Measurements from ENCODE around the gene CABP4. TPM values are rescaled to one million over a fixed set of nuclear protein-coding genes. Genes with fewer than 3 reads are reported as not detected.

The CABP4 gene
- total RNA-seq, 1 donor from 2014 or later, result 0.17 TPM

GRCh38 chr11:67500831-67501715 is 45.9 kb downstream of the CABP4 start:
- Histone ChIP-seq H3K36me3 (ENCODE audit: control insufficient read depth, insufficient read depth, low read length) (peaks cover 7% of the 10 kb centered on the region), H3K27me3 (ENCODE audit: control insufficient read depth, insufficient read depth, low read length) (no peaks in the 10 kb centered on the region), H3K4me3 (ENCODE audit: low read depth, low read length) (no peak overlapping the region)
- no peak for DNase-seq (ENCODE audit: low read depth)
- TF ChIP-seq CTCF (IDR thresholded peaks at IDR 0.05; ENCODE audit: insufficient read depth, low read length, poor library complexity, severe bottlenecking), result no peak

GRCh38 chr11:67501854-67502253 is 46.7 kb downstream of the CABP4 start:
- Histone ChIP-seq H3K27me3 (ENCODE audit: control insufficient read depth, insufficient read depth, low read length) (no peaks in the 10 kb centered on the region), H3K36me3 (ENCODE audit: control insufficient read depth, insufficient read depth, low read length) (peaks cover 7% of the 10 kb centered on the region), H3K4me3 (ENCODE audit: low read depth, low read length) (no peak overlapping the region)
- DNase-seq (ENCODE audit: low read depth), result no peak
- TF ChIP-seq CTCF (IDR thresholded peaks at IDR 0.05; ENCODE audit: insufficient read depth, low read length, poor library complexity, severe bottlenecking), result no peak

DNA sequence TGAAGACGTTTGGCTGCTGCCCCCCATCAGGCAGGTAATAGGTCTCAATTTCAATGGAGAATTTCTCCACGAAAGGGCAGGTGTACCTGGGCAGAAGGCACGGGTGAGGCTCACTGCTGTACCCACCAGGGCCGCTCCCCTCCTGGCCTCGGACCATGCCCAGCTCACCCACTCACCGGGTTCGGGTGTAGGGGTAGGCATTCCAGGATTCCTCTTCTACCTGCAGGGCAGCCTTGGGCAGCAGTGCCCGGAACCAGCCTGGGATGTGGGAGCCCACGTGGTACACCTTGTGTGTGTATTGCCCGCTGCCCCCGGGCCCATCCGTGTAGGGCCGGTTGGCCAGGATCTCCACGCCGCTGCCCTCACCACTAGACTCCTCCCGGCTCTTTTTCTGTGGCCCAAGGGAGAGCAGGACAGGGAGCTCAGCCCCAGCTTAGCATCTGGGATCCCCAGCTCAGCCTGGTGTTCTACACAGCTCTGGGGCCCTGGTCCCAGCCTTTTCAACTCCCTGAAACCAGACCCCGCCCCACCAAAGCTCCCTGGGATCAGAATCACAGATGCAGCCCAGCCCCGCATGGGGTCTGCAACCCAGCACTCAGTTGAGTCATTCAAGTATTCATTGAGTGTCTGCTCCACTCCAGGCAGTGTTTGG is 47.3 kb downstream of the CABP4 start:
- H3K36me3 ChIP-seq (ENCODE audit: control insufficient read depth, insufficient read depth, low read length), result peaks cover 7% of the 10 kb centered on the region
- no peak overlapping the region for H3K4me3 ChIP-seq (ENCODE audit: low read depth, low read length)
- no peak for DNase-seq (ENCODE audit: low read depth)
- TF ChIP-seq CTCF (IDR thresholded peaks at IDR 0.05; ENCODE audit: insufficient read depth, low read length, poor library complexity, severe bottlenecking), result no peak
- no peaks in the 10 kb centered on the region for H3K27me3 ChIP-seq (ENCODE audit: control insufficient read depth, insufficient read depth, low read length)

DNA sequence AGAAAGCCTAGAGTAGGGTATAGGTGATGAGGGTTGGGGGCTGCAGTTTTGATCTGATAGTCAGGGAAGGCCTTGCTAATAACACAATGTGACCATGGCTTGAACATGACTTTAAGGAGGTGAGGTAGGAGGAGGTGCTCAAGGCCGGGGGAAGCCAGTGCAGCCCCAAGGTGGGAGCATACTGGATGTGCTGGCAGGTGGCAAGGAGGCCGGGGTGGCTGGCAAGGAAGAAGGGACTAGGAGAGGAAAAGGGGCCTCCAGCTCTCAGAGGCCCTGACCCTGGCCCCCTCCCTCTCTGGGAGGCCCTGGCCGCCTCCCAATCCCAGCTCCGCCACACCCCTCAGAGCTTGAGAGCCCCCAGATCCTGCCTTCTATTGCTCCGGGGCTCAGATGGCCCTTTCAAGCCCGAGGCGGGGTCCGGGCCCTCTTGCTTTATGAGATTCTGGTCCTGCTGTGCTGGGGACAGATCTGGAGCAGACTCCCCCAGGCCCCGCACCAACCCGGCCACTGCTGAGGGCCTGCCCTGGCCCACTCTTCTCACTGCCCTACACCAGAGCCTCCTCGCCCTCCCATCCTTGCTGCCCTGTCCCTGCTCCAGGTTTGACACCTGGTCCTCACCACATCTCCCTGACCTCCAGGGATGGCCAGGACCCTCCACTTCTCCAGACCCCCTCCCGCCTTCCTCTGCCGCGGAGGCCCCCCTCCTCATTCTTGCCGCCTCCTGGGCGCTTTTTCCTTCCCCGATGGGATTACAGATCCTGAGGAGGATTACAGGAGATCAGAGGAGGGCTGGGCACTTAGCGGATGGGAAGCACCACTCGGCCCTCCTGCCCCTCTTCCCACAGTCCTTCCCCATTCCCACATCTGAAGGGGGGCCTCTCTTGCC is 48.2 kb downstream of the CABP4 start:
- DNase-seq (ENCODE audit: low read depth), result no peak
- H3K27me3 ChIP-seq (ENCODE audit: control insufficient read depth, insufficient read depth, low read length), result no peaks in the 10 kb centered on the region
- peaks cover 7% of the 10 kb centered on the region for H3K36me3 ChIP-seq (ENCODE audit: control insufficient read depth, insufficient read depth, low read length)
- no peak for TF ChIP-seq CTCF (IDR thresholded peaks at IDR 0.05; ENCODE audit: insufficient read depth, low read length, poor library complexity, severe bottlenecking)
- H3K4me3 ChIP-seq (ENCODE audit: low read depth, low read length), result peak overlapping the region; percentile 79

DNA sequence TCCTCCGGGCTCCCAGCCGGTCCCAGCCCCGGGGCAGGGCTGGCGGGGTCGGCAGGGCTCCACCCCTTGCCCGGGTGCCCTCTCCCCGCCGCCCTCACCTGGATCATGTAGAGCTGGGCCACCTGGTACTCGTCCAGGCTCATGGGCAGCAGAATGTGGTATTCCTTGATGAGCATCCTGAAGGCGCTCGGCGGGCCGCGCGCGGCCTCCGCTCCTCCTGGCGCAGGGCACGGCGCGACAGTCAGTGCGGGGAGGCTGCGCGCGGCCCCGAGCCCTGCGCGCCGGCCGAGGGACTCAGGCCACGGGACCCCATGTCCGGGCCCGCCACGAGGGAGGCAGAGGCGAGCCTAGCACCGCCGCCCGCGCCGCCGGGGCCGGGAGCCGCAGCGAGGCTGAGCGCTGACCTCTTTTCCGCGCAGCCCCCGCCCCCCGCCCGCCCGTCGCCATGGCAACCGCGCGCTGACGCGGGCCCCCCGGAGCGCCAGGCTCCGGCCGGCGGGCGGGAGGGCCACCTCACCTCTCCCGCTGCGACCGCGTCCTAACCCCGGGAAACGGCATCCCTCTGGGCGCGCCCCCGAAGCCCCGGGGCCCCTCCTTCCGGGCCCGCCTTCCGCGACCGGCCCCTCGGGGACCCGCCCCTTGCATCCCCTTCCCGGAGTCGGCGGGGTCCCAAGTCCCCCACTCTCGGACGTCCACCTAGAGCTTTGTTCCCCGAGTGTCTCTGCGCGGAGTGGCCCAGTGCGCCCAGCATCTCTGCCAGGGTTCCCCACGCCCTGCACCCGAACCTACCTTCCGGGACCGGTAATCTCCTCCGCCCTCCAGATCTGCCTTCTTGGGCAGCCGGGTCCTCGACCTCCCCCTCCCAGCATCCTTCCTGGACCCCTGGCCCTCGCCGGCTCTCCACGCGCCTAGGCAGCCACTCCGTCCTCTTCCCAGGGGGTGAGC is 49.1 kb downstream of the CABP4 start:
- Histone ChIP-seq H3K27me3 (ENCODE audit: control insufficient read depth, insufficient read depth, low read length) (no peaks in the 10 kb centered on the region), H3K36me3 (ENCODE audit: control insufficient read depth, insufficient read depth, low read length) (peaks cover 6% of the 10 kb centered on the region), H3K4me3 (ENCODE audit: low read depth, low read length) (peak overlapping the region; percentile 79)
- DNase-seq (ENCODE audit: low read depth), result no peak
- TF ChIP-seq CTCF (IDR thresholded peaks at IDR 0.05; ENCODE audit: insufficient read depth, low read length, poor library complexity, severe bottlenecking), result no peak

Measured in kidney epithelial cell (primary cell).